ENCODE results near the gene IRF2BP2. TPM values are rescaled to one million over a fixed set of nuclear protein-coding genes. Genes with fewer than 3 reads are reported as not detected.

Gene IRF2BP2
- total and polyA plus RNA-seq, 2 of the 13 experiments (the other 11 are each of a cell fraction or from before 2014, with no cell fraction given), result 140 to 147 TPM

DNA sequence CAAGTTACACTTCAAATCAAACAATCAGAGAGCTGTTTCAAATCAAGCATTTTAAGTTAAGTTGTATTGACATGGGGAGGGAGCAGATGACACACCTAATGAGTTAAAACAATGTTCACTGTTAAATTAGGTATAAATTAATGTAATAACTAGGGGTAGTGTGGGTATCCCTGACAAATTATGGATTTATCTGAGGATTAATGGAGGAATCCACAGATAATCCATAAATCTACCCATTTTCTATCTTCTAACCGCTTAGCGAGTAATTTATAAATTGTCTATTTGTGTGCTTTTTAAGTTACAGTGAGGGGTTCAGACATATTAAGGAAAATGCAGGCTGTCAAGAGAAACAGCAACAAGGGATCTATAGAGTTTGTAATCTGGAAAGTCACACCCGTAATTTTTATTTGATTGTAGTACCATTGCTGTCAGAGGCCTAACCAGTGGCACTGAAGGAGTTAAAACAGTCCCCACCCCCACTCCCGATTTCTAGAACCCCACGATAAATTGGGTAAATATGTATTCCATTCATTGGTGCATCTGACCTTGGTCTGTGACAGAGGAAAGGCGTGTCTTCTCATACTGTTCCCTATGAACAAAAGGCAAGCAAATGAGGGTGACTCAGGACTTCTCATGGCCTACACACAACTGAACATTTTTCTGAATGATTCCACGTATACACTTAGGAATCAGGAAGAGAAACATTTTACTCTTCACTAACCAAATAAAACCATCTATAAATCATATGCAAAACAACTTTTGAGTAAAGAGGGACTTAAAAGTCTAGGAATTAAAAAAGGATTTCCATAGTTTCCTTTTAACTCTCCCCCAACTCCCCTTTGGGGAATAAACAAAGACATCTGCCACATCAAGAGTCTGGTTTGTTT, 7.4 kb downstream of the IRF2BP2 start (continued):
- TF ChIP-seq MED13 (CRISPR knock-in tag; IDR thresholded peaks at IDR 0.05), result 0 out of 2 replicates have a peak, but pooled peaks have one; percentile 31
- TF ChIP-seq ZNF737 (CRISPR knock-in tag; IDR thresholded peaks at IDR 0.05; ENCODE audit: borderline replicate concordance), result no peak
- peak; percentile 61 for TF ChIP-seq SRSF4 (IDR thresholded peaks at IDR 0.05; ENCODE audit: low read depth, low read length, poor library complexity, severe bottlenecking)
- TF ChIP-seq, protein P1, sequence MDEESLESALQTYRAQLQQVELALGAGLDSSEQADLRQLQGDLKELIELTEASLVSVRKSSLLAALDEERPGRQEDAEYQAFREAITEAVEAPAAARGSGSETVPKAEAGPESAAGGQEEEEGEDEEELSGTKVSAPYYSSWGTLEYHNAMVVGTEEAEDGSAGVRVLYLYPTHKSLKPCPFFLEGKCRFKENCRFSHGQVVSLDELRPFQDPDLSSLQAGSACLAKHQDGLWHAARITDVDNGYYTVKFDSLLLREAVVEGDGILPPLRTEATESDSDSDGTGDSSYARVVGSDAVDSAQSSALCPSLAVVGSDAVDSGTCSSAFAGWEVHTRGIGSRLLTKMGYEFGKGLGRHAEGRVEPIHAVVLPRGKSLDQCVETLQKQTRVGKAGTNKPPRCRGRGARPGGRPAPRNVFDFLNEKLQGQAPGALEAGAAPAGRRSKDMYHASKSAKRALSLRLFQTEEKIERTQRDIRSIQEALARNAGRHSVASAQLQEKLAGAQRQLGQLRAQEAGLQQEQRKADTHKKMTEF (CRISPR knock-in tag; IDR thresholded peaks at IDR 0.05), result peak; percentile 68
- no peak for TF ChIP-seq ZBTB38 (CRISPR knock-in tag; IDR thresholded peaks at IDR 0.05)
- no peak for TF ChIP-seq ZNF33B (CRISPR knock-in tag; IDR thresholded peaks at IDR 0.05)
- TF ChIP-seq, protein P2, sequence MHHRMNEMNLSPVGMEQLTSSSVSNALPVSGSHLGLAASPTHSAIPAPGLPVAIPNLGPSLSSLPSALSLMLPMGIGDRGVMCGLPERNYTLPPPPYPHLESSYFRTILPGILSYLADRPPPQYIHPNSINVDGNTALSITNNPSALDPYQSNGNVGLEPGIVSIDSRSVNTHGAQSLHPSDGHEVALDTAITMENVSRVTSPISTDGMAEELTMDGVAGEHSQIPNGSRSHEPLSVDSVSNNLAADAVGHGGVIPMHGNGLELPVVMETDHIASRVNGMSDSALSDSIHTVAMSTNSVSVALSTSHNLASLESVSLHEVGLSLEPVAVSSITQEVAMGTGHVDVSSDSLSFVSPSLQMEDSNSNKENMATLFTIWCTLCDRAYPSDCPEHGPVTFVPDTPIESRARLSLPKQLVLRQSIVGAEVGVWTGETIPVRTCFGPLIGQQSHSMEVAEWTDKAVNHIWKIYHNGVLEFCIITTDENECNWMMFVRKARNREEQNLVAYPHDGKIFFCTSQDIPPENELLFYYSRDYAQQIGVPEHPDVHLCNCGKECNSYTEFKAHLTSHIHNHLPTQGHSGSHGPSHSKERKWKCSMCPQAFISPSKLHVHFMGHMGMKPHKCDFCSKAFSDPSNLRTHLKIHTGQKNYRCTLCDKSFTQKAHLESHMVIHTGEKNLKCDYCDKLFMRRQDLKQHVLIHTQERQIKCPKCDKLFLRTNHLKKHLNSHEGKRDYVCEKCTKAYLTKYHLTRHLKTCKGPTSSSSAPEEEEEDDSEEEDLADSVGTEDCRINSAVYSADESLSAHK (CRISPR knock-in tag; IDR thresholded peaks at IDR 0.05; ENCODE audit: borderline replicate concordance), result no peak
- TF ChIP-seq FOXK1 (CRISPR knock-in tag; IDR thresholded peaks at IDR 0.05; ENCODE audit: borderline replicate concordance, low read depth), result 0 out of 2 replicates have a peak, but pooled peaks have one; percentile 32
- no peak for TF ChIP-seq ZNF790 (CRISPR knock-in tag; IDR thresholded peaks at IDR 0.05; ENCODE audit: borderline replicate concordance)
- no peak for TF ChIP-seq ZNF383 (CRISPR knock-in tag; IDR thresholded peaks at IDR 0.05; ENCODE audit: borderline replicate concordance)
- no peak for TF ChIP-seq ZNF746 (CRISPR knock-in tag; IDR thresholded peaks at IDR 0.05)
- TF ChIP-seq CCAR2 (optimal IDR thresholded peaks at IDR 0.05; ENCODE audit: low read depth, low read length), result no peak
- no peak for TF ChIP-seq CREB1 (IDR thresholded peaks at IDR 0.05)
- TF ChIP-seq CREB1 (CRISPR knock-in tag; IDR thresholded peaks at IDR 0.05), result peak; percentile 54
- TF ChIP-seq SIN3A (IDR thresholded peaks at IDR 0.05; ENCODE audit: borderline replicate concordance, low read depth, low read length), result 0 out of 2 replicates have a peak, but pooled peaks have one; percentile 64
- no peak for TF ChIP-seq ZSCAN31 (CRISPR knock-in tag; IDR thresholded peaks at IDR 0.05; ENCODE audit: low read depth)
- TF ChIP-seq RXRB (CRISPR knock-in tag; IDR thresholded peaks at IDR 0.05; ENCODE audit: borderline replicate concordance), result no peak; the same call in 1 of the 2 replicates
- TF ChIP-seq, protein P3, sequence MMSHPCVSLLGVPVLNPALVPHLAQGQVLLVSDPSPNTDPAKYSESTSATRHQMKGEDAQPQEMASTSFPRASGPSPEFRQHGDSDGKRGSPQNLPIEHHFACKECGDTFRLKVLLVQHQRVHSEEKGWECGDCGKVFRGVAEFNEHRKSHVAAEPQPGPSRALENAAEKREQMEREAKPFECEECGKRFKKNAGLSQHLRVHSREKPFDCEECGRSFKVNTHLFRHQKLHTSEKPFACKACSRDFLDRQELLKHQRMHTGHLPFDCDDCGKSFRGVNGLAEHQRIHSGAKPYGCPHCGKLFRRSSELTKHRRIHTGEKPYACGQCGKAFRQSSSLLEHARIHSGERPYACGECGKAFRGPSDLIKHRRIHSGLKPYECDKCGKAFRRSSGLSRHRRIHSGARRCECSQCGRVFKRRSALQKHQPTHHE (CRISPR knock-in tag; IDR thresholded peaks at IDR 0.05; ENCODE audit: borderline replicate concordance), result no peak
- no peak for TF ChIP-seq KDM5B (CRISPR knock-in tag; IDR thresholded peaks at IDR 0.05; ENCODE audit: borderline replicate concordance)
- TF ChIP-seq, protein P4, sequence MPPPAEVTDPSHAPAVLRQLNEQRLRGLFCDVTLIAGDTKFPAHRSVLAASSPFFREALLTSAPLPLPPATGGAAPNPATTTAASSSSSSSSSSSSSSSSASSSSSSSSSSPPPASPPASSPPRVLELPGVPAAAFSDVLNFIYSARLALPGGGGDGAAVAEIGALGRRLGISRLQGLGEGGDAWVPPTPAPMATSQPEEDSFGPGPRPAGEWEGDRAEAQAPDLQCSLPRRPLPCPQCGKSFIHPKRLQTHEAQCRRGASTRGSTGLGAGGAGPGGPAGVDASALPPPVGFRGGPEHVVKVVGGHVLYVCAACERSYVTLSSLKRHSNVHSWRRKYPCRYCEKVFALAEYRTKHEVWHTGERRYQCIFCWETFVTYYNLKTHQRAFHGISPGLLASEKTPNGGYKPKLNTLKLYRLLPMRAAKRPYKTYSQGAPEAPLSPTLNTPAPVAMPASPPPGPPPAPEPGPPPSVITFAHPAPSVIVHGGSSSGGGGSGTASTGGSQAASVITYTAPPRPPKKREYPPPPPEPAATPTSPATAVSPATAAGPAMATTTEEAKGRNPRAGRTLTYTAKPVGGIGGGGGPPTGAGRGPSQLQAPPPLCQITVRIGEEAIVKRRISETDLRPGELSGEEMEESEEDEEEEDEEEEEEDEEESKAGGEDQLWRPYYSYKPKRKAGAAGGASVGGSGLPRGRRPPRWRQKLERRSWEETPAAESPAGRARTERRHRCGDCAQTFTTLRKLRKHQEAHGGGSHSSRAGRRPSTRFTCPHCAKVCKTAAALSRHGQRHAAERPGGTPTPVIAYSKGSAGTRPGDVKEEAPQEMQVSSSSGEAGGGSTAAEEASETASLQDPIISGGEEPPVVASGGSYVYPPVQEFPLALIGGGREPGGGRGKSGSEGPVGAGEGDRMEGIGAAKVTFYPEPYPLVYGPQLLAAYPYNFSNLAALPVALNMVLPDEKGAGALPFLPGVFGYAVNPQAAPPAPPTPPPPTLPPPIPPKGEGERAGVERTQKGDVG (CRISPR knock-in tag; IDR thresholded peaks at IDR 0.05; ENCODE audit: borderline replicate concordance), result no peak

Measured in HepG2 (cell line).